Measurements from ENCODE around the gene MYL9.

The MYL9 gene

GRCh38 chr20:36541768-36542488, 609 bp downstream of the MYL9 start:
- no peaks in the 10 kb centered on the region for H3K27me3 Mint-ChIP-seq
- no peaks in the 10 kb centered on the region for H3K9me3 Mint-ChIP-seq
- H3K4me3 Mint-ChIP-seq, result no peak overlapping the region
- ATAC-seq (peak; percentile 56), DNase-seq (no peak)
- H3K4me1 Mint-ChIP-seq, result peaks cover 25% of the 10 kb centered on the region
- no peak overlapping the region for H3K27ac Mint-ChIP-seq

- ATAC-seq (no peak), DNase-seq (no peak)
- Mint-ChIP-seq H3K4me3 (no peak overlapping the region), H3K27ac (peak overlapping the region in 1 of 2 donors; percentile 61), H3K4me1 (peaks cover 27% of the 10 kb centered on the region), H3K27me3 (no peaks in the 10 kb centered on the region), H3K9me3 (no peaks in the 10 kb centered on the region)
These were observed 1.3 kb downstream of the MYL9 start for GRCh38 chr20:36542516-36543183.

- no peaks in the 10 kb centered on the region for H3K27me3 Mint-ChIP-seq
These were observed 2.1 kb downstream of the MYL9 start for GRCh38 chr20:36543184-36544133.

GRCh38 chr20:36544134-36545018, 3.1 kb downstream of the MYL9 start:
- Mint-ChIP-seq H3K27ac (no peak overlapping the region), H3K4me3 (no peak overlapping the region), H3K4me1 (peaks cover 27% of the 10 kb centered on the region), H3K9me3 (no peaks in the 10 kb centered on the region), H3K27me3 (no peaks in the 10 kb centered on the region)
- ATAC-seq, result no peak
- no peak for DNase-seq

More at GRCh38 chr20:36543184-36544133, 2.1 kb downstream of the MYL9 start:
- Mint-ChIP-seq H3K9me3 (no peaks in the 10 kb centered on the region), H3K4me1 (peaks cover 27% of the 10 kb centered on the region), H3K4me3 (no peak overlapping the region), H3K27ac (peak overlapping the region in 1 of 2 donors; percentile 60)
- DNase-seq (no peak), ATAC-seq (no peak)

- no peak for DNase-seq
- peak overlapping the region in 1 of 2 donors; percentile 79 for H3K27ac Mint-ChIP-seq
- no peaks in the 10 kb centered on the region for H3K9me3 Mint-ChIP-seq
- peaks cover 19% of the 10 kb centered on the region for H3K4me1 Mint-ChIP-seq
- no peak for ATAC-seq
- no peak overlapping the region for H3K4me3 Mint-ChIP-seq
- no peaks in the 10 kb centered on the region for H3K27me3 Mint-ChIP-seq
These were observed 4.9 kb downstream of the MYL9 start for GRCh38 chr20:36546111-36546736.

GRCh38 chr20:36547186-36548005, 6.1 kb downstream of the MYL9 start:
- Mint-ChIP-seq H3K4me3 (no peak overlapping the region), H3K27ac (peak overlapping the region in 1 of 2 donors; percentile 13), H3K9me3 (no peaks in the 10 kb centered on the region), H3K4me1 (peaks cover 13% of the 10 kb centered on the region), H3K27me3 (no peaks in the 10 kb centered on the region)
- ATAC-seq (no peak), DNase-seq (no peak)

- Mint-ChIP-seq H3K9me3 (no peaks in the 10 kb centered on the region), H3K4me1 (peaks cover 13% of the 10 kb centered on the region), H3K4me3 (no peak overlapping the region), H3K27ac (no peak overlapping the region), H3K27me3 (no peaks in the 10 kb centered on the region)
- ATAC-seq (no peak), DNase-seq (no peak)
These were observed 6.6 kb downstream of the MYL9 start for GRCh38 chr20:36548006-36548315.

- DNase-seq (no peak), ATAC-seq (no peak)
- Mint-ChIP-seq H3K4me1 (peaks cover 13% of the 10 kb centered on the region), H3K9me3 (no peaks in the 10 kb centered on the region), H3K27ac (no peak overlapping the region), H3K27me3 (no peaks in the 10 kb centered on the region), H3K4me3 (no peak overlapping the region)
These were observed 7.6 kb downstream of the MYL9 start for GRCh38 chr20:36548704-36549627.

- H3K4me3 Mint-ChIP-seq, result no peak overlapping the region
- H3K4me1 Mint-ChIP-seq, result peaks cover 13% of the 10 kb centered on the region
- H3K9me3 Mint-ChIP-seq, result no peaks in the 10 kb centered on the region
- H3K27me3 Mint-ChIP-seq, result no peaks in the 10 kb centered on the region
- DNase-seq, result no peak
- no peak for ATAC-seq
- H3K27ac Mint-ChIP-seq, result no peak overlapping the region
These were observed 8.3 kb downstream of the MYL9 start for GRCh38 chr20:36549628-36549941.

- H3K27ac Mint-ChIP-seq, result peak overlapping the region in 1 of 2 donors; percentile 57
- ATAC-seq (no peak), DNase-seq (no peak)
- no peak overlapping the region for H3K4me3 Mint-ChIP-seq
- peaks cover 13% of the 10 kb centered on the region for H3K4me1 Mint-ChIP-seq
- no peaks in the 10 kb centered on the region for H3K27me3 Mint-ChIP-seq
- H3K9me3 Mint-ChIP-seq, result no peaks in the 10 kb centered on the region
These were observed 8.8 kb downstream of the MYL9 start for GRCh38 chr20:36549942-36550789.

GRCh38 chr20:36550790-36551299, 9.5 kb downstream of the MYL9 start:
- Mint-ChIP-seq H3K27me3 (no peaks in the 10 kb centered on the region), H3K27ac (peak overlapping the region in 1 of 2 donors; percentile 57), H3K4me3 (no peak overlapping the region), H3K9me3 (no peaks in the 10 kb centered on the region), H3K4me1 (peaks cover 13% of the 10 kb centered on the region)
- DNase-seq, result no peak
- no peak for ATAC-seq

- Mint-ChIP-seq H3K4me3 (no peak overlapping the region), H3K4me1 (peaks cover 8% of the 10 kb centered on the region), H3K27ac (no peak overlapping the region), H3K27me3 (no peaks in the 10 kb centered on the region), H3K9me3 (no peaks in the 10 kb centered on the region)
- DNase-seq (no peak), ATAC-seq (no peak)
These were observed 13.9 kb downstream of the MYL9 start for GRCh38 chr20:36555248-36555647.
